Left ventricle myocardium inferior (tissue), 1 donor: ENCODE measurements around the gene ARRB1. TPM values are rescaled to one million over a fixed set of nuclear protein-coding genes. Genes with fewer than 3 reads are reported as not detected.
"Not testable (repeated sequence)": the region's sequence is repeated elsewhere in the genome, so short reads cannot be mapped to it uniquely, and the experiment has no call there.

Experiments
- DNase-seq: peaks from one replicate; pipeline ENCODE4 v3.0.0-alpha.2; 2020
- H3K27ac ChIP-seq: fragments of 200-600 bp; replicated peaks from 2 replicates; pipeline ENCODE4 v1.8.0; 2021
- H3K27me3 ChIP-seq: fragments of 200-600 bp; 2 replicates; pipeline ENCODE4 v1.8.0; 2021; ENCODE audit warnings: low read depth
- H3K36me3 ChIP-seq: fragments of 200-600 bp; 2 replicates; pipeline ENCODE4 v1.8.0; 2021
- H3K4me1 ChIP-seq: fragments of 200-600 bp; 2 replicates; pipeline ENCODE4 v1.8.0; 2021
- H3K4me3 ChIP-seq: fragments of 200-600 bp; 2 replicates; pipeline ENCODE4 v1.8.0; 2021; ENCODE audit warnings: mild to moderate bottlenecking, moderate library complexity
- H3K9me3 ChIP-seq: fragments of 200-600 bp; replicated peaks from 2 replicates; pipeline ENCODE4 v1.8.0; 2021
- intact Hi-C: fragments of 100-400 bp; cut with micrococcal nuclease; formaldehyde crosslinking; loops from one replicate; pipeline ENCODE4 v1.11.0; 2022
- total RNA-seq: library from RNA; stranded (reverse); fragmentation: NEBNext Ultra II Directional; extraction: Animal tissue kit (Norgen Biotek cat#: 25700); gene quantifications from one replicate; pipeline ENCODE4 v1.2.1, GENCODE V29; 2021
- TF ChIP-seq, protein P1 (sequence below): fragments of 200-600 bp; IDR thresholded peaks from 2 replicates; pipeline ENCODE4 v1.8.0; 2021; ENCODE audit warnings: antibody characterized with exemption, mild to moderate bottlenecking, borderline replicate concordance
- donor health status: DM: no; HTN: yes; CAD: no; lungs with severe emphysema.

ARRB1 gene
- total RNA-seq, 1 donor from 2014 or later = 25.9 TPM

DNA sequence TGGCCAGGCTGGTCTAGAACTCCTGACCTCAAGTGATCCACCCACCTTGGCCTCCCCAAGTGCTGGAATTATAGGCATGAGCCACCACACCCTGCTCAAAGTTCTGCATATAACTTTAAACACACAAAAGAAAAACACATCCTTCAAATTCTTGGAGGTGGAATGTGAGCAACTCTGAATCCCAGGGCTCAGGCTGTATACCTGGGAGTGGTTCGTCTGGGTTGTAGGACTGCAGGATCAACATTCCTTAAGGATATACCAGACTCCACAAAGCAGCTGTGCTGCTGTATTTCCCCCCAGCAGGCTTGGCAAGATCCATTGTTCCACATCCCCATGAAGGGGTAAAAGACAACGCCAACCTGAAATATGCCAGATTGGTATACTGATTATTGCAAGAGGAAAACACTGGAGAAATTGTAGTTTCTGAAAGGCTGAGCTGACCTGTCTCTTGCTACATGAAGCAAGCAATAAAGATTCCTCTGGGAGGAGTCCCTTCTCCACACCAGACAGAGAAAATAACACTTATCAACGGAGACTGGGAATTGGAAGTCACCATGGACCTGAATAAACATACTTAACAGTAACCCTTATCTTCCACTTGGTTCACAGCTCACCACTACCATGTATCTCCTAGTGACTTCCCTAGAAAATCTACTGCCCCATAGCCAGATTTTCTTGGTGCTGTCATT is 35.6 kb upstream of the ARRB1 start:
- Histone ChIP-seq H3K4me1 (peaks cover 11% of the 10 kb centered on the region), H3K36me3 (no peaks in the 10 kb centered on the region), H3K4me3 (no peak overlapping the region), H3K9me3 (no peaks in the 10 kb centered on the region), H3K27ac (no peak overlapping the region), H3K27me3 (no peaks in the 10 kb centered on the region)
- intact Hi-C loops = loop anchor here (5.0 kb wide), 1 partner anchor 60 kb away; no protein-coding TSS in a partner anchor
- DNase-seq = no peak
- TF ChIP-seq, protein P1, sequence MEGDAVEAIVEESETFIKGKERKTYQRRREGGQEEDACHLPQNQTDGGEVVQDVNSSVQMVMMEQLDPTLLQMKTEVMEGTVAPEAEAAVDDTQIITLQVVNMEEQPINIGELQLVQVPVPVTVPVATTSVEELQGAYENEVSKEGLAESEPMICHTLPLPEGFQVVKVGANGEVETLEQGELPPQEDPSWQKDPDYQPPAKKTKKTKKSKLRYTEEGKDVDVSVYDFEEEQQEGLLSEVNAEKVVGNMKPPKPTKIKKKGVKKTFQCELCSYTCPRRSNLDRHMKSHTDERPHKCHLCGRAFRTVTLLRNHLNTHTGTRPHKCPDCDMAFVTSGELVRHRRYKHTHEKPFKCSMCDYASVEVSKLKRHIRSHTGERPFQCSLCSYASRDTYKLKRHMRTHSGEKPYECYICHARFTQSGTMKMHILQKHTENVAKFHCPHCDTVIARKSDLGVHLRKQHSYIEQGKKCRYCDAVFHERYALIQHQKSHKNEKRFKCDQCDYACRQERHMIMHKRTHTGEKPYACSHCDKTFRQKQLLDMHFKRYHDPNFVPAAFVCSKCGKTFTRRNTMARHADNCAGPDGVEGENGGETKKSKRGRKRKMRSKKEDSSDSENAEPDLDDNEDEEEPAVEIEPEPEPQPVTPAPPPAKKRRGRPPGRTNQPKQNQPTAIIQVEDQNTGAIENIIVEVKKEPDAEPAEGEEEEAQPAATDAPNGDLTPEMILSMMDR = no peak

DNA sequence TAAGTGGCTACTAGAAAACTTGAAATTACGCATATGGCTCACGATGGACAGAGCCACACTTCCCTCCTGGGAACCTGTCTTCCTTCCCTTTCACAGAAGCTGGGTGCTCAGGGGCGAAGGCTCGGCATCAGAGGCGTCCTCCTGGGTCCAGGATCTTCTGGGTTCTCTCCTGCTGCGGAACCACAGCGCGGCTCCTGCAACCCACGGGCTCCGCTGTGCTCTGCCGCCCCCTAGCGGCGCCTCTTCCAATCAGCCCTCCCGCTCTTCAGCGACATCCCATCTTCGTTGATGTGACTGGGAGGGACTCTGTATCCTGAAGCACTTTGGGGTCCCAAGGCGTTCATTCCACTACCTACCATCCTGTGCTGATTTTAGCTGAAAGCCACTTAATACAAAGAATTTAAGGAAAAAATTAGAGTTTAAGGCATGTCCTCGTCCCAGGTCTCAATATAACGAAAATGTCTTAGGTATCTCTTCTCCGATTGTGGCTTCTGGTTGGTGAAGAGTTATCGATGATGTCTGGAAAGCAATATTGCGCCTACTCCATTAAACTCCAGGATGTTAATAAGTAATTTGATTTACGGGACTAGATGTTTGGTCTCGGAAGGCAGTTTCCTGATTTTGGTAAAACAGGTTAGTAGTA is 33.1 kb upstream of the ARRB1 start:
- TF ChIP-seq, protein P1 = peak; percentile 99
- Histone ChIP-seq H3K4me1 (peaks cover 23% of the 10 kb centered on the region), H3K36me3 (no peaks in the 10 kb centered on the region), H3K4me3 (no peak overlapping the region), H3K27ac (no peak overlapping the region), H3K9me3 (no peaks in the 10 kb centered on the region), H3K27me3 (no peaks in the 10 kb centered on the region)
- peak; percentile 81 for DNase-seq
- intact Hi-C loops = loop anchor here (5.0 kb wide), 1 partner anchor 57 kb away; no protein-coding TSS in a partner anchor

DNA sequence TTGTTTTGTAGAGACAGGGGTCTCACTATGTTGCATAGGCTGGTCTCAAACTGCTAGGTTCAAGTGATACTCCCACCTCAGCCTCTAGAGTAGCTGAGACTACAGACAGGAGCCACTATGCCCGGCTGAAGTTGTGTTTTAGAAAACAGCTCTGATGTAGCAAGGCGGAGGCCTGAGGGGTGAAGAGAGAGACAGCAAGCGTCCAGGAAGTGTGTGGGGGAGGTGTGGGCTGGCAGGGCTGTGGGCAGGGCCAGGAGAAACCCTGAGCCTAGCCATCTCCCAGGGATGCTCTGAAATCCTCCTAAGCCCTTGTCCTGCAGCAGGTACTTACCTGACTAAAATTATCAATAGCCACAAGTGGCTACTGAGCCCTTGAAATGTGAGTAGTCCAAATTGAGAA is 31.8 kb upstream of the ARRB1 start:
- Histone ChIP-seq H3K27me3 (no peaks in the 10 kb centered on the region), H3K36me3 (no peaks in the 10 kb centered on the region), H3K9me3 (no peaks in the 10 kb centered on the region), H3K27ac (no peak overlapping the region), H3K4me3 (no peak overlapping the region), H3K4me1 (peaks cover 16% of the 10 kb centered on the region)
- DNase-seq = no peak
- TF ChIP-seq, protein P1 = no peak
- intact Hi-C loops = loop anchor here (2.0 kb wide), 1 partner anchor 102 kb away; no protein-coding TSS in a partner anchor

DNA sequence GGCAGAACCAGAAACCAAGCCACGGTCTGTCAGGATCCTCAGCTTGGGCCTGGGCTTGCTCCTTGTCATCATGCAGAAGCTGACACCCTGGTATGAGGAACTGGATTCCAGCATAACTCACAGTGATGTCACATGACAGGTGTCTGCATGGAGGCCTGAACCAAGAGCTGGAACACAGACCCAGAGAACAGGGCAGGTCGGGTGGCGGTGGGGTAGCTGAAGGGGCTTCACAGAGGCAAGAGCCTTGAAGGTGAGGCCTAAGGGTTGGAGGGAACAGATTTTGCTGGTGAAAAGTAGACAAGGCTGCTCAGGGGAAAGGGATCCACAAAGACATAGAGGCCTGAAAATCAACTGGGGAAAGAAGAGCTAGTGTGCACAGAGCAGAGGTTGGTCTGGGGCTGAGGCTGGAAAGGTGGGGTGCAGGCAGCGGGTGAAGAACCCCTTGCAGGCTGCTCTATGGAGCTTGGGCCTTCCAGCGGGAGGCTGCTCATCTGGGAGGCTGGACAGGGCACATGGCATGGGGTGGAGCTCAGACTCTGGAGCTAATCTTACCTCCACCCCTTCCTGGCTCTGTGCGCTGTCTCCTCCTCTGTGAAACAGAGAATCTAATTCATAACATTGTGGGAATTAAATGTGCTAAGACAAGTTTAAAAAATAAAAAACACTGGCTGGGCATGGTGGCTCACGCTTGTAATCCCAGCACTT is 29.4 kb upstream of the ARRB1 start:
- no peaks in the 10 kb centered on the region for H3K27me3 ChIP-seq
- peak overlapping the region; percentile 38 for H3K27ac ChIP-seq
- intact Hi-C loops = no loop called here
- H3K9me3 ChIP-seq = no peaks in the 10 kb centered on the region
- no peak overlapping the region for H3K4me3 ChIP-seq
- TF ChIP-seq, protein P1 = no peak
- DNase-seq = no peak
- H3K36me3 ChIP-seq = no peaks in the 10 kb centered on the region
- H3K4me1 ChIP-seq = peaks cover 15% of the 10 kb centered on the region

DNA sequence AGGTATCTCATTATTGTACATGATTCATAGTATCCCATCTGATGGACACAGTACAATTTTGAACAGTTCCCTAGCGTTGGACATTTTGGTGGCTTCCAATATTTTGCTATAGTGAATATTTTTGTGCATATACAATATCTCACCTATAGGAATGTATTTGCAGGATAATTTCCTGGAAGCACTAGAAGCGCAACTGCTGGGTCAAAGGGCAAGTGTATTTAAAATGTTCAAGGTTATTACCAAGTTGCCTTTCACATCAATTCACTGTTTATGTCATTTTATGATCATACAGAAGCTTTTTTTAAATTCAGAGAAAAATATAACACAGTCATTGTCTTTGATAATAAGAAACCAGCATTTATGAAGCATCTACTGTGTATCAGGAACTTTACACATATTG is 28.8 kb upstream of the ARRB1 start:
- Histone ChIP-seq H3K27ac (peak overlapping the region; percentile 38), H3K36me3 (no peaks in the 10 kb centered on the region), H3K4me3 (no peak overlapping the region), H3K9me3 (no peaks in the 10 kb centered on the region), H3K4me1 (peaks cover 15% of the 10 kb centered on the region), H3K27me3 (no peaks in the 10 kb centered on the region)
- TF ChIP-seq, protein P1 = no peak
- intact Hi-C loops = no loop called here
- DNase-seq = no peak

DNA sequence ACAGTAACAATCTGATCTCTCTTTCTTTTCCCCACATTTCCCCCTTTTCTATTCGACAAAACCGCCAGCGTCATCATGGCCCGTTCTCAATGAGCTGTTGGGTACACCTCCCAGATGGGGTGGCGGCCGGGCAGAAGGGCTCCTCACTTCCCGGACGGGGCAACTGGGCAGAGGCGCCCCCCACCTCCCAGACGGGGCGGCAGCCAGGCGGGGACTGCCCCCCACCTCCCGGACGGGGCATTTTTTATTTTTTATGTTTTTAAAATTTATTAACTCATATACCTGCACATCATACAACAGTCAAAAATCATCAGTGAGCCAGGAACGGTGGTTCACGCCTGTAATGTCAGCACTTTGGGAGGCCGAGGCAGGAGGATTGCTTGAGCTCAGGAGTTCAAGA is 27.3 kb upstream of the ARRB1 start:
- H3K27me3 ChIP-seq, H3K9me3 ChIP-seq, intact Hi-C loops, H3K27ac ChIP-seq, H3K4me3 ChIP-seq, H3K36me3 ChIP-seq, DNase-seq: not testable (repeated sequence)
- peaks cover 12% of the 10 kb centered on the region for H3K4me1 ChIP-seq
